Mammary epithelial cell (primary cell): ENCODE measurements around the gene WDR74.

Experiments used
- EZH2 ChIP-seq: IDR thresholded peaks from 2 replicates; pipeline ENCODE4 v1.6.1; 2012; ENCODE audit warnings: low read length, inconsistent platforms, borderline replicate concordance
- TF ChIP-seq, protein P1 (sequence below), 2 donors: IDR thresholded peaks in 1 of 2; conservative IDR thresholded peaks in 1 of 2; 2 replicates each; pipeline ENCODE4 v1.5.1; 2011 to 2012; ENCODE audit warnings: inconsistent platforms in 2 of 2, low read length in 2 of 2, mild to moderate bottlenecking in 2 of 2, control low read depth in 1 of 2, low read depth in 1 of 2; ENCODE audit not compliant: insufficient read depth in 1 of 2; ENCODE audit errors: extremely low read depth in 1 of 2

DNA sequence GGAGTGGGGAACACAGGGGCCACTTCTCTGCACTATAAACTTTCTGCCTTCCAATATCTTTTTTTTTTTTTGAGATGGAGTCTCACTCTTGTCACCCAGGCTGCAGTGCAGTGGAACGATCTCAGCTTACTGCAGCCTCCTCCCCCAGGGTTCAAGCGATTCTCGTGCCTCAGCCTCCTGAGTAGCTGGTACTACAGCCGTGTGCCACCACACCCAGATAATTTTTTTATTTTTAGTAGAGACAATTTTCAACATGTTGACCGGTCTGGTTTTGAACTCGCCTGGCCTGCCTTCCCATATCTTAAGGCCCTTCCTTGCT lies 43.0 kb upstream of the WDR74 start:
- TF ChIP-seq, protein P1, sequence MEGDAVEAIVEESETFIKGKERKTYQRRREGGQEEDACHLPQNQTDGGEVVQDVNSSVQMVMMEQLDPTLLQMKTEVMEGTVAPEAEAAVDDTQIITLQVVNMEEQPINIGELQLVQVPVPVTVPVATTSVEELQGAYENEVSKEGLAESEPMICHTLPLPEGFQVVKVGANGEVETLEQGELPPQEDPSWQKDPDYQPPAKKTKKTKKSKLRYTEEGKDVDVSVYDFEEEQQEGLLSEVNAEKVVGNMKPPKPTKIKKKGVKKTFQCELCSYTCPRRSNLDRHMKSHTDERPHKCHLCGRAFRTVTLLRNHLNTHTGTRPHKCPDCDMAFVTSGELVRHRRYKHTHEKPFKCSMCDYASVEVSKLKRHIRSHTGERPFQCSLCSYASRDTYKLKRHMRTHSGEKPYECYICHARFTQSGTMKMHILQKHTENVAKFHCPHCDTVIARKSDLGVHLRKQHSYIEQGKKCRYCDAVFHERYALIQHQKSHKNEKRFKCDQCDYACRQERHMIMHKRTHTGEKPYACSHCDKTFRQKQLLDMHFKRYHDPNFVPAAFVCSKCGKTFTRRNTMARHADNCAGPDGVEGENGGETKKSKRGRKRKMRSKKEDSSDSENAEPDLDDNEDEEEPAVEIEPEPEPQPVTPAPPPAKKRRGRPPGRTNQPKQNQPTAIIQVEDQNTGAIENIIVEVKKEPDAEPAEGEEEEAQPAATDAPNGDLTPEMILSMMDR (conservative IDR thresholded peaks at IDR 0.05 in 1 of 2, IDR thresholded peaks at IDR 0.05 in 1 of 2; ENCODE audit: extremely low read depth in 1 of 2, insufficient read depth in 1 of 2, low read depth in 1 of 2, low read length in 2 of 2): no peak
- no peak for TF ChIP-seq EZH2
